MCF 10A (cell line): ENCODE measurements around the gene GDAP1L1. TPM values are rescaled to one million over a fixed set of nuclear protein-coding genes. Genes with fewer than 3 reads are reported as not detected.

ENCODE experiments used
- BruUV-seq: library from RNA; stranded (reverse); fragments of 400-500 nt; replicated peaks from 2 replicates; lab custom pipeline; 2021; lab: Mats Ljungman, UMichigan
- CTCF ChIA-PET: fragments of 300-600 bp; sonication (Branson Sonifier 250); formaldehyde crosslinking; extraction: SDS; loops from one replicate; lab custom pipeline; 2021; ENCODE audit warnings: antibody characterized with exemption, inconsistent platforms; lab: Yijun Ruan, JAX
- POLR2A ChIA-PET: fragments of 300-600, 350-650 bp; sonication (Branson Sonifier 250); formaldehyde crosslinking; extraction: SDS; loops from one replicate; lab custom pipeline; 2020; ENCODE audit warnings: antibody characterized with exemption, inconsistent platforms; lab: Yijun Ruan, JAX
- DNase-seq: peaks from one replicate; pipeline ENCODE4 v3.0.0-alpha.2; 2018; ENCODE audit not compliant: unreplicated experiment
- H3K27ac Mint-ChIP-seq: one replicate; pipeline ENCODE4 v1.8.0; 2022; ENCODE audit warnings: mild to moderate bottlenecking, low read depth, mixed read lengths; ENCODE audit not compliant: unreplicated experiment
- H3K27me3 Mint-ChIP-seq: one replicate; pipeline ENCODE4 v1.8.0; 2022; ENCODE audit warnings: mixed read lengths; ENCODE audit not compliant: insufficient read depth, unreplicated experiment
- H3K36me3 Mint-ChIP-seq: one replicate; pipeline ENCODE4 v1.8.0; 2022; ENCODE audit warnings: mild to moderate bottlenecking, moderate library complexity, mixed read lengths; ENCODE audit not compliant: insufficient read depth, unreplicated experiment
- H3K4me1 Mint-ChIP-seq: one replicate; pipeline ENCODE4 v1.8.0; 2022; ENCODE audit warnings: mixed read lengths; ENCODE audit not compliant: insufficient read depth, unreplicated experiment
- H3K4me3 Mint-ChIP-seq: one replicate; pipeline ENCODE4 v1.8.0; 2022; ENCODE audit warnings: mild to moderate bottlenecking, moderate library complexity, mixed read lengths; ENCODE audit not compliant: unreplicated experiment
- H3K9me3 Mint-ChIP-seq: one replicate; pipeline ENCODE4 v1.8.0; 2022; ENCODE audit warnings: mixed read lengths; ENCODE audit not compliant: unreplicated experiment
- intact Hi-C: fragments of 100-400 bp; cut with micrococcal nuclease; formaldehyde crosslinking; loops from 2 replicates; pipeline ENCODE4 v1.14.1; 2022
- total RNA-seq: library from RNA; stranded (reverse); gene quantifications from 2 replicates; pipeline ENCODE4 v1.2.3, GENCODE V29; 2022
- TF ChIP-seq, protein P1 (sequence below): fragments of 200-600 bp; IDR thresholded peaks from one replicate; pipeline ENCODE4 v1.8.0; 2022; ENCODE audit warnings: antibody characterized with exemption, mild to moderate bottlenecking; ENCODE audit not compliant: unreplicated experiment

The GDAP1L1 gene
- total RNA-seq, 1 experiment from 2014 or later = 0.37 TPM

GRCh38 chr20:44222027-44222426 lies 25.1 kb upstream of the GDAP1L1 start:
- Mint-ChIP-seq H3K4me3 (no peak overlapping the region), H3K27me3 (no peaks in the 10 kb centered on the region), H3K27ac (no peak overlapping the region), H3K9me3 (no peaks in the 10 kb centered on the region), H3K36me3 (no peaks in the 10 kb centered on the region), H3K4me1 (no peaks in the 10 kb centered on the region)
- ChIA-PET CTCF (interaction anchor here (0.7 to 5.3 kb wide), 4 partner anchors 90 to 162 kb away, joined by 3 to 44 read pairs (median 18); partner anchors contain the start of gene FITM2), POLR2A (no interaction called here)
- intact Hi-C loops = no loop called here
- BruUV-seq = no TSS peak
- DNase-seq = no peak
- TF ChIP-seq, protein P1, sequence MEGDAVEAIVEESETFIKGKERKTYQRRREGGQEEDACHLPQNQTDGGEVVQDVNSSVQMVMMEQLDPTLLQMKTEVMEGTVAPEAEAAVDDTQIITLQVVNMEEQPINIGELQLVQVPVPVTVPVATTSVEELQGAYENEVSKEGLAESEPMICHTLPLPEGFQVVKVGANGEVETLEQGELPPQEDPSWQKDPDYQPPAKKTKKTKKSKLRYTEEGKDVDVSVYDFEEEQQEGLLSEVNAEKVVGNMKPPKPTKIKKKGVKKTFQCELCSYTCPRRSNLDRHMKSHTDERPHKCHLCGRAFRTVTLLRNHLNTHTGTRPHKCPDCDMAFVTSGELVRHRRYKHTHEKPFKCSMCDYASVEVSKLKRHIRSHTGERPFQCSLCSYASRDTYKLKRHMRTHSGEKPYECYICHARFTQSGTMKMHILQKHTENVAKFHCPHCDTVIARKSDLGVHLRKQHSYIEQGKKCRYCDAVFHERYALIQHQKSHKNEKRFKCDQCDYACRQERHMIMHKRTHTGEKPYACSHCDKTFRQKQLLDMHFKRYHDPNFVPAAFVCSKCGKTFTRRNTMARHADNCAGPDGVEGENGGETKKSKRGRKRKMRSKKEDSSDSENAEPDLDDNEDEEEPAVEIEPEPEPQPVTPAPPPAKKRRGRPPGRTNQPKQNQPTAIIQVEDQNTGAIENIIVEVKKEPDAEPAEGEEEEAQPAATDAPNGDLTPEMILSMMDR = no peak

GRCh38 chr20:44222633-44223368 lies 24.3 kb upstream of the GDAP1L1 start:
- ChIA-PET CTCF (interaction anchor here (0.8 to 5.3 kb wide), 5 partner anchors 9 to 161 kb away, joined by 3 to 44 read pairs (median 13); partner anchors contain the start of gene FITM2), POLR2A (no interaction called here)
- TF ChIP-seq, protein P1 = no peak

GRCh38 chr20:44223721-44224120 lies 23.4 kb upstream of the GDAP1L1 start:
- Mint-ChIP-seq H3K4me3 (no peak overlapping the region), H3K27me3 (no peaks in the 10 kb centered on the region), H3K27ac (no peak overlapping the region), H3K9me3 (no peaks in the 10 kb centered on the region), H3K36me3 (no peaks in the 10 kb centered on the region), H3K4me1 (no peaks in the 10 kb centered on the region)
- ChIA-PET CTCF (interaction anchor here (0.6 to 5.3 kb wide), 7 partner anchors 10 to 1038 kb away, joined by 3 to 44 read pairs (median 3); partner anchors contain the start of gene FITM2), POLR2A (no interaction called here)
- intact Hi-C loops = no loop called here
- TF ChIP-seq, protein P1 = no peak
- DNase-seq = no peak
- BruUV-seq = no TSS peak

More at GRCh38 chr20:44222633-44223368, 24.3 kb upstream of the GDAP1L1 start:
- no TSS peak for BruUV-seq
- no peak overlapping the region for H3K4me3 Mint-ChIP-seq
- no peak overlapping the region for H3K27ac Mint-ChIP-seq
- DNase-seq = no peak
- H3K36me3 Mint-ChIP-seq = no peaks in the 10 kb centered on the region
- H3K27me3 Mint-ChIP-seq = no peaks in the 10 kb centered on the region
- no peaks in the 10 kb centered on the region for H3K4me1 Mint-ChIP-seq
- intact Hi-C loops = no loop called here
- H3K9me3 Mint-ChIP-seq = no peaks in the 10 kb centered on the region

- no TSS peak for BruUV-seq
- CTCF ChIA-PET = interaction anchor here (0.6 to 5.3 kb wide), 7 partner anchors 9 to 459 kb away, joined by 3 to 44 read pairs (median 13); partner anchors contain the start of gene FITM2
- H3K9me3 Mint-ChIP-seq = no peaks in the 10 kb centered on the region
These were observed 22.5 kb upstream of the GDAP1L1 start for GRCh38 chr20:44224637-44225036.

More at GRCh38 chr20:44224637-44225036, 22.5 kb upstream of the GDAP1L1 start:
- POLR2A ChIA-PET = interaction anchor here (0.6 to 1.2 kb wide), 3 partner anchors 8 to 241 kb away, joined by 3 to 4 read pairs (median 3); no protein-coding TSS in a partner anchor
- Mint-ChIP-seq H3K27ac (no peak overlapping the region), H3K27me3 (no peaks in the 10 kb centered on the region), H3K36me3 (no peaks in the 10 kb centered on the region), H3K4me3 (no peak overlapping the region), H3K4me1 (no peaks in the 10 kb centered on the region)
- DNase-seq = no peak
- intact Hi-C loops = no loop called here
- TF ChIP-seq, protein P1 = no peak
